NCI-H2171 treated with DMSO at 0.1 percent for 48 hours (cell line): ENCODE data around the gene ZDHHC6.
"Not testable (repeated sequence)": the region's sequence is repeated elsewhere in the genome, so short reads cannot be mapped to it uniquely, and the experiment has no call there.

Experiments
- DNase-seq: peaks from one replicate; lab custom pipeline; 2025; lab: John Stamatoyannopoulos, UW

Gene ZDHHC6

DNA sequence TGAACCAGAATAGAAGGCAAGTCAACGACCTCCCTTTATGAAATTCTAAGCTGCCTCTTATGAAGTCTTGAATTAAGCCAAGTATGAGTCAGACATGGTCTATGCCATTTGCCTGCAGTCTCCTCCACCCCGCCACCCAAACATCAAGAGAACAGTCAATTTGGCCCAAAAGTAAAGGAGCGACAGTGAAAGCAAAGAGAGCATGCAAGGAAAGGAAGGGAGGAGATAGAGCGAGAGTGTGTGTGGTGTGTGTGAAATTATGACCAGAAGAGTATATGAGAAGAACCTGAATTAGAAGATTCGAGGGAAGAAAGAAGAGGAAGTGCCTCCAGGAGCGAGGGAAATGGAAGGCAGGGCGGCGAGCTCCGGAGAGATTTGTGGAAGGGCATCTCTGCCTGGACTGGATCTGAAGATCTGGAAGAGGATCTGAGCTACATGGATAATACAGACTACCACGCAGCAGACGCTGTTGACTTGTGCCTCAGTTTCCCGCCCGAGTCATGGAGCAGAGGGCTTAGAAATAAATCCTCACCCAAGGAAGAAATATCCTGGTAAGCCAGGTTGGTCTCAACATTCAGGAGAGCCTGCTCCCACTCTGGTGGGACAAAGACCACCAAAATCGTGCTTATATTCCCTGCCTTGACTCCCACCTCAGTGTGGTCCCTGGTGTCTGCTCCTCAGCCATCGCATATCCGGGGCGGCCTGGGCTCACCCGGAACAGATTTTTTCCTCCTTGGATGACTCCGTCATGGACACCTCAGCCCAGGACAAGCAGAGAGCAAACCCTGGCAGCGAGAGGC, 459 bp downstream of the ZDHHC6 start:
- DNase-seq, result no peak

- DNase-seq, result no peak
These were observed 4.7 kb downstream of the ZDHHC6 start for GRCh38 chr10:112442063-112442462.

DNA sequence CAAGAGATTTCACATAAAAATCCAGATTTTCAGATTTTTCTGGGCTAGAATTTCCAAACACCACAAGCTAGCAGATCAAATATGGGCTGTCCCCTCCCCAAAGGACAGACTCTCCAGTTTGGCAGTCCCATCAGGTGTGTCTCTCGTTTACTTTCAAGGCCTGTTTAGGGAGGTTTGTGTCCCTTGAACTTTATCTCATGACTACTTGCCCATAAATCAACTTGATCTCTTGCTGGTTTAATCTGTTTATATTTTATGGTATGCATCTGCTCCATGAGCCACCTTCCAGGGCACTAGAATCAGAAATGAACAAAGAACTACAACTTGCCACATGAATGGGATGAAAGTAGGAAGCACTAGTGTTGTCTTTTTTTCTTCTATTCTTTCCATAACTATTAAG, 5.2 kb downstream of the ZDHHC6 start:
- no peak for DNase-seq

GRCh38 chr10:112438356-112438755, 8.4 kb downstream of the ZDHHC6 start:
- DNase-seq, result no peak

- no peak for DNase-seq
These were observed 11.6 kb downstream of the ZDHHC6 start for GRCh38 chr10:112434988-112435619.

GRCh38 chr10:112433136-112433535, 13.6 kb downstream of the ZDHHC6 start:
- DNase-seq, result no peak

- DNase-seq, result no peak
These were observed 17.0 kb downstream of the ZDHHC6 start for GRCh38 chr10:112429654-112430230.

DNA sequence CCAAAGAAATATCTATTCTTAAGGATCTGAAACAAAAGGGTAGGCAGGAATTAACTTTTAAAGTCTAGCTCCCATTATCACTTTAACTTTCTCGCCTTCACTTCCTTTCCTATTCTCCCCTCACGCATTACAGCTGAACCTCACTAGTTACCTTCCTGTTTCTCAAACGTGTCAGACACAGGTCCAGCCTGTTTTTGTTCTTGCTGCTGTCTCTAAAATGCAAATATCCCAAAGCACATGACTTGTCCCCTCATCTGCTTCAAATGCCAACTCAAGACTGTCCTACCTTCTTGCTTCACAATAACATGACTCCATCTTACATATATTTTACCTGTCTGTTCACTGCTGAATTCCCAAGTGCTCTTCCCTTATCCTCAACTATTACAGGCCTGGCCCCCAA, 17.6 kb downstream of the ZDHHC6 start:
- no peak for DNase-seq

DNA sequence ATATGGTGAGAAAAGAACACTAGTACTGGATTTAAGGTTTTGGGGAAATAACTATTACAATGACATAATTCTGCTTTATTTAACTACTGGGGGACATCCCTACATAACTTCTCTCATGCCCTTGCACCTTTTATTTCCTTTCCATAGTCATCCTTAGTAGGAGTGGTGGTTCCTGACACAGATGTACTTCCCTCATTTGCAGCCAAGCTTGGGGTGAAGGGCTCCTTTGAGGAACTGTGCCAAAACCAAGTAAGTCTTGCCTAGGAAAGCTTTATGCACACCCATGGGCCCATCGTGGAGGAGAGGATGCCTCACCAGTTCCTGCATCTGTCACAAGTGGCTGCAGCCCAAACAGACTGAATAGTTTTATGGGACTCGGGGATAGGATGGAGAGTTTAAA, 20.6 kb downstream of the ZDHHC6 start:
- no peak for DNase-seq

GRCh38 chr10:112424651-112425050, 22.1 kb downstream of the ZDHHC6 start:
- no peak for DNase-seq

- no peak for DNase-seq
These were observed 25.0 kb downstream of the ZDHHC6 start for GRCh38 chr10:112421731-112422130.

DNA sequence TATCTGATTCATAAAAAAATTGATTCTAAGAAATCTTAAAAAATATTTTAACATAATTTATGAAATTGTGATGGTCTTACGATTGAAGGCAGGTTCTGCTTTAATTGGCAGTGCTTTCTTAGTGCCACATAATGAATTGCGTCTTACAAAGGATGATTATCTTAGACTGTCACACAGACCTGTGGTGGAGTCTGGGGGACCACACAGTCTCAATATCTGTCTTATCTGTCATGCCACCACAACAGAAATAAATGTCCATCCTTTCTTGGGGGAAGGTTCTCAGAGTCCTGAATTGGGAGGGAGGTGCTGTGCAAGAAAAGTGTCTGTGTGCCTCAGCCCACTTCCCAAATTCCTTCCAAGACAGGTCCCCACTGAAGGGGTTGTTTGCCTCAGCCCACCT, 34.0 kb downstream of the ZDHHC6 start:
- DNase-seq, result no peak

GRCh38 chr10:112409755-112410154, 37.0 kb downstream of the ZDHHC6 start:
- DNase-seq, result no peak

DNA sequence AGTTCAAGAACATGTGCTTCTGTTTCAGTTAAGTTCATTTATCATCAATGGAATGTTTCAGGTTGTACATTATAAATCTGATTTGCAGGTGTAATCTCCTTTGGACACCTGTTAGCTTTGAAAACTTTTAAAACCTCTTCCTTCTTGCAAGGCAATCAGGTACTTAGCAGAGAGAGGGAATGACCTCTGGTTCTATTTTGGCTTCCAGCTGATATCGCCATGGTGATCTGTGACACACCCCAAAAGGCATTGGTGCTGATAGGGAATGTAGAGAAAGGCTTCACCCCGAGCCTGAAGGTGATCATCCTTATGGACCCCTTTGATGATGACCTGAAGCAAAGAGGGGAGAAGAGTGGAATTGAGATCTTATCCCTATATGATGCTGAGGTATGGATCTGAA, 37.4 kb downstream of the ZDHHC6 start:
- no peak for DNase-seq

- no peak for DNase-seq
These were observed 39.0 kb downstream of the ZDHHC6 start for GRCh38 chr10:112407696-112408095.

GRCh38 chr10:112406806-112407205, 39.9 kb downstream of the ZDHHC6 start:
- DNase-seq, result not testable (repeated sequence)

DNA sequence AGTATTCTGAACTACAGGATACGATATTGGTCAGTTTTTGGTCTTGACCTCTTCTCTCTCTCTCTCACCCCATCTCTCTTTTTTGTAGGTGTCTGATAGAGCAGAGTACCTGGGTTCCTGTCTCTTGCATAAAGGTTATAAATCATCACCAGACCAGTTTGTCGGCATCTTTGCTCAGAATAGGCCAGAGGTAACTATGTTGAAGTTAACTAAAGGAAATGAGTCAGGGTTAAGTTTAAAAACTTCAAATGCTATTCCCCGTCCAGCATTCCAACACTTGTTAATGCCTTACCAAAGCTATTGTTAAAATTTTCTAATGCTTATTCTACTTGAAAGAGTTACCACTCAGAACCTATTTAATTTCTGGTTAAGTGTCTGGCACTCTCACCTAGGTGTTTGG, 42.1 kb downstream of the ZDHHC6 start:
- DNase-seq, result no peak

- no peak for DNase-seq
These were observed 43.8 kb downstream of the ZDHHC6 start for GRCh38 chr10:112402917-112403316.

- no peak for DNase-seq
These were observed 49.1 kb downstream of the ZDHHC6 start for GRCh38 chr10:112397592-112397991.

- no peak for DNase-seq
These were observed 50.7 kb downstream of the ZDHHC6 start for GRCh38 chr10:112395809-112396530.

DNA sequence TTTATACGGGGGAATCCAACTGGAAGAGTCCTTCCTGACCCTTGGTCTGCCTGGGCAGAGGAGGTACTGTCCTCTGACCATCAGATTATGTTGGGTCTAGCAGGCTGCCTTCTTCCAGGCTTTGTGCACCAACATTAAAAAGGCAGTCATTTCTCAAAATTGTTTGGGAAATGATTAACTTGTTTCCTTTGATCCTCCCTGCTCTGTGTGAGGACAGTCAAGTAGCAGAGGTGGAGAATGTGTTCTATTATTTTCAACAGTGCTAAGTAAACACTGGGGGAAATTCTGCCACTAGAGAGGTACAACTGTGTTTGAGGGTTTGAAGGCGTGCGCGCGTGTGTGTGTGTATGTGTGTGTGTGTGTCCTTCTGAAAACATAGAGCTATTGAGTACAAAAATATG, 52.2 kb downstream of the ZDHHC6 start:
- DNase-seq, result no peak

DNA sequence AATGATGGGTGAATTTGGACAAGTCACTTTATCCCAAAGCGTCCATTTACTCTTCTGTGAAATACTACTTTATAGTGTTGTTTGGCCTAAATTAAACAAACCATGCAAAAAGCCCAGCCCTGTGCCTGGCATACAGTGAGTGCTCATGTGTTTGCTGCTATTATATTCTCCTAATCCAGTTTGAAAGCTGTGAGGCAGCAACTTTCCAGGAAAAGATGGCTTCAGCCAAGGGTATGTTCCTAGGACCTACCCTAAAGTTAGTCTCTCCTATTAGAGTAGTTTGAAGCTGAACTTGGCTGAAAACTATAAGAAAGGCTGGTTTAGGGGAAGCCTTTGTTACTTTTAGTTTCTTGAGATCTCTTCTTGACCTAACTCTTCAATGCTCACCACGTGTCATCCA, 52.9 kb downstream of the ZDHHC6 start:
- no peak for DNase-seq

DNA sequence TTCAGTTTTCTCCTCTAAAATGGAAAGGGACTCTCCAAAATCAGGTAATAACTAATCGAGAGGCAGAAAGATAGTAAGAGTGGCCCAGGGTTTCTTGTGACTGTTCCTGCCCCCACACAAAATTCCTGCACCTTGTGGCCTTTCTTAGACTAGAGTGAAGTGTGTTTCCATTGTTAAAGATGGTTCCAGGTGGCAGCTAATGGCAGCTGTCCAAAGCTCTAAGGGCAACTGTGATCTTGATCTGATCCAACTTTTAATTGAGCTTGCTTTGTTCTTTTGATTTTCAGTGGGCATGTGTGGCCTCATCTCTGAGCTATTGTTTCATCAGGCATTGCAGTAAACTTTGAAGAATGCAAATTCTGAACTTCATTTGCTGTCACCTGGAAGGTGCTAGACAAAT, 53.4 kb downstream of the ZDHHC6 start:
- DNase-seq, result no peak
